Left ventricle myocardium inferior (tissue), 1 donor: ENCODE results near the gene PIK3R2. TPM values are rescaled to one million over a fixed set of nuclear protein-coding genes. Genes with fewer than 3 reads are reported as not detected.
A peak's percentile ranks its signal among the peaks of the same experiment; 100 is the strongest.

Source experiments
- DNase-seq: peaks from one replicate; pipeline ENCODE4 v3.0.0-alpha.2; 2020
- H3K27ac ChIP-seq: fragments of 200-600 bp; replicated peaks from 2 replicates; pipeline ENCODE4 v1.8.0; 2021
- H3K27me3 ChIP-seq: fragments of 200-600 bp; 2 replicates; pipeline ENCODE4 v1.8.0; 2021; ENCODE audit warnings: low read depth
- H3K36me3 ChIP-seq: fragments of 200-600 bp; 2 replicates; pipeline ENCODE4 v1.8.0; 2021
- H3K4me1 ChIP-seq: fragments of 200-600 bp; 2 replicates; pipeline ENCODE4 v1.8.0; 2021
- H3K4me3 ChIP-seq: fragments of 200-600 bp; 2 replicates; pipeline ENCODE4 v1.8.0; 2021; ENCODE audit warnings: mild to moderate bottlenecking, moderate library complexity
- H3K9me3 ChIP-seq: fragments of 200-600 bp; replicated peaks from 2 replicates; pipeline ENCODE4 v1.8.0; 2021
- CTCF ChIP-seq: fragments of 200-600 bp; IDR thresholded peaks from 2 replicates; pipeline ENCODE4 v1.8.0; 2021; ENCODE audit warnings: antibody characterized with exemption, mild to moderate bottlenecking, borderline replicate concordance
- intact Hi-C: fragments of 100-400 bp; cut with micrococcal nuclease; formaldehyde crosslinking; loops from one replicate; pipeline ENCODE4 v1.11.0; 2022
- total RNA-seq: library from RNA; stranded (reverse); fragmentation: NEBNext Ultra II Directional; extraction: Animal tissue kit (Norgen Biotek cat#: 25700); gene quantifications from one replicate; pipeline ENCODE4 v1.2.1, GENCODE V29; 2021
- donor health status: DM: no; HTN: yes; CAD: no; lungs with severe emphysema.

Gene PIK3R2
- total RNA-seq, 1 donor from 2014 or later = 28.0 TPM

- no peak for TF ChIP-seq CTCF
- Histone ChIP-seq H3K27ac (no peak overlapping the region), H3K27me3 (no peaks in the 10 kb centered on the region), H3K4me3 (peak overlapping the region; percentile 87), H3K4me1 (peaks cover 24% of the 10 kb centered on the region), H3K9me3 (no peaks in the 10 kb centered on the region), H3K36me3 (no peaks in the 10 kb centered on the region)
- intact Hi-C loops = loop anchor here (10.0 kb wide), 1 partner anchor 137 kb away; a partner anchor contains a TSS
- no peak for DNase-seq
These were observed 35.6 kb upstream of the PIK3R2 start for GRCh38 chr19:18117364-18117691.

GRCh38 chr19:18117692-18118378 lies 35.1 kb upstream of the PIK3R2 start:
- intact Hi-C loops = loop anchor here (10.0 kb wide), 1 partner anchor 137 kb away; a partner anchor contains a TSS
- TF ChIP-seq CTCF = no peak
- Histone ChIP-seq H3K27me3 (no peaks in the 10 kb centered on the region), H3K9me3 (no peaks in the 10 kb centered on the region), H3K36me3 (peaks cover 3% of the 10 kb centered on the region), H3K4me1 (peaks cover 27% of the 10 kb centered on the region), H3K27ac (peak overlapping the region; percentile 77), H3K4me3 (peak overlapping the region; percentile 87)
- DNase-seq = peak; percentile 90

- H3K27ac ChIP-seq = peak overlapping the region; percentile 77
- H3K36me3 ChIP-seq = peaks cover 4% of the 10 kb centered on the region
- H3K9me3 ChIP-seq = no peaks in the 10 kb centered on the region
- intact Hi-C loops = loop anchor here (10.0 kb wide), 1 partner anchor 136 kb away; a partner anchor contains a TSS
- peaks cover 27% of the 10 kb centered on the region for H3K4me1 ChIP-seq
- TF ChIP-seq CTCF = no peak
- no peaks in the 10 kb centered on the region for H3K27me3 ChIP-seq
- DNase-seq = no peak
- H3K4me3 ChIP-seq = peak overlapping the region; percentile 87
These were observed 34.4 kb upstream of the PIK3R2 start for GRCh38 chr19:18118420-18119012.

GRCh38 chr19:18119013-18119716 lies 33.8 kb upstream of the PIK3R2 start:
- DNase-seq = no peak
- TF ChIP-seq CTCF = no peak
- peak overlapping the region; percentile 77 for H3K27ac ChIP-seq

GRCh38 chr19:18119717-18120105 lies 33.3 kb upstream of the PIK3R2 start:
- intact Hi-C loops = loop anchor here (10.0 kb wide), 1 partner anchor 135 kb away; a partner anchor contains a TSS
- peaks cover 4% of the 10 kb centered on the region for H3K36me3 ChIP-seq

More at GRCh38 chr19:18119013-18119716, 33.8 kb upstream of the PIK3R2 start:
- Histone ChIP-seq H3K4me3 (peak overlapping the region; percentile 87), H3K36me3 (peaks cover 4% of the 10 kb centered on the region), H3K27me3 (no peaks in the 10 kb centered on the region), H3K4me1 (peaks cover 27% of the 10 kb centered on the region), H3K9me3 (no peaks in the 10 kb centered on the region)
- intact Hi-C loops = loop anchor here (10.0 kb wide), 1 partner anchor 136 kb away; a partner anchor contains a TSS

More at GRCh38 chr19:18119717-18120105, 33.3 kb upstream of the PIK3R2 start:
- peaks cover 27% of the 10 kb centered on the region for H3K4me1 ChIP-seq
- H3K9me3 ChIP-seq = no peaks in the 10 kb centered on the region
- no peak for DNase-seq
- TF ChIP-seq CTCF = no peak
- no peak overlapping the region for H3K4me3 ChIP-seq
- no peaks in the 10 kb centered on the region for H3K27me3 ChIP-seq
- H3K27ac ChIP-seq = no peak overlapping the region
